PC-3 (cell line): ENCODE results near the gene ZNF514. TPM values are rescaled to one million over a fixed set of nuclear protein-coding genes. Genes with fewer than 3 reads are reported as not detected.
"Not testable (repeated sequence)": the region's sequence is repeated elsewhere in the genome, so short reads cannot be mapped to it uniquely, and the experiment has no call there.

Experiments
- ATAC-seq: fragments of 200-7000 bp; cut with Tn5 transposase; 2 replicates; pipeline ENCODE4 v1.9.1; 2020; ENCODE audit warnings: mild to moderate bottlenecking, moderate library complexity
- BruUV-seq: library from RNA; stranded (reverse); fragments of 400-500 nt; replicated peaks from 2 replicates; lab custom pipeline; 2021; lab: Mats Ljungman, UMichigan
- CTCF ChIA-PET: fragments of 300-600 bp; sonication (Branson Sonifier 250); formaldehyde crosslinking; loops from one replicate; lab custom pipeline; 2022; ENCODE audit warnings: antibody characterized with exemption; lab: Charles Lee
- POLR2A ChIA-PET: fragments of 300-600 bp; sonication (Branson Sonifier 250); formaldehyde crosslinking; loops from one replicate; lab custom pipeline; 2022; ENCODE audit warnings: antibody characterized with exemption; ENCODE audit not compliant: unreplicated experiment; lab: Charles Lee
- DNase-seq: peaks from one replicate; pipeline ENCODE4 v3.0.0-alpha.2; 2015
- H2AFZ ChIP-seq: fragments of 300-600 bp; sonication (generic); 2 replicates; pipeline ENCODE4 v1.6.0; 2016; ENCODE audit warnings: antibody characterized with exemption, low read length
- H3F3A ChIP-seq: fragments of 300-600 bp; sonication (generic); one replicate; pipeline ENCODE4 v1.6.0; 2017; ENCODE audit warnings: antibody characterized with exemption, low read length, control low read depth, mild to moderate bottlenecking; ENCODE audit not compliant: unreplicated experiment
- H3K27ac ChIP-seq: fragments of 300-600 bp; sonication (generic); 2 replicates; pipeline ENCODE4 v1.5.1; 2016; ENCODE audit warnings: mild to moderate bottlenecking, low read length
- H3K27me3 ChIP-seq: fragments of 300-600 bp; sonication (generic); 2 replicates; pipeline ENCODE4 v1.6.1; 2016; ENCODE audit warnings: low read length, mixed read lengths
- H3K36me3 ChIP-seq: fragments of 300-600 bp; sonication (generic); 2 replicates; pipeline ENCODE4 v1.6.1; 2016; ENCODE audit warnings: low read depth, mixed run types, low read length, mixed read lengths
- H3K4me1 ChIP-seq: fragments of 300-600 bp; sonication (generic); 2 replicates; pipeline ENCODE4 v1.5.1; 2016; ENCODE audit warnings: low read length; ENCODE audit not compliant: insufficient read depth
- H3K4me2 ChIP-seq: fragments of 300-600 bp; sonication (generic); 2 replicates; pipeline ENCODE4 v1.6.0; 2016; ENCODE audit warnings: low read length
- H3K4me3 ChIP-seq: fragments of 300-600 bp; sonication (generic); 2 replicates; pipeline ENCODE4 v1.5.1; 2016; ENCODE audit warnings: mild to moderate bottlenecking, low read length, mixed read lengths
- H3K79me2 ChIP-seq: fragments of 300-600 bp; sonication (generic); 2 replicates; pipeline ENCODE4 v1.6.1; 2017; ENCODE audit warnings: low read length, mixed read lengths
- H3K9ac ChIP-seq: fragments of 300-600 bp; sonication (generic); 2 replicates; pipeline ENCODE4 v1.6.0; 2016; ENCODE audit warnings: mild to moderate bottlenecking, low read length
- H3K9me2 ChIP-seq: fragments of 300-600 bp; sonication (generic); replicated peaks from 2 replicates; pipeline ENCODE4 v1.6.1; 2016; ENCODE audit warnings: mixed run types, low read length, mixed read lengths
- H3K9me3 ChIP-seq: fragments of 300-600 bp; sonication (generic); 2 replicates; pipeline ENCODE4 v1.6.1; 2016; ENCODE audit warnings: low read length, mixed read lengths
- H4K20me1 ChIP-seq: fragments of 300-600 bp; sonication (generic); 2 replicates; pipeline ENCODE4 v1.6.1; 2016; ENCODE audit warnings: low read length, mixed read lengths
- CTCF ChIP-seq: fragments of 300-600 bp; sonication (generic); conservative IDR thresholded peaks from 2 replicates; pipeline ENCODE4 v1.5.1; 2017; ENCODE audit warnings: antibody characterized with exemption, low read depth, mild to moderate bottlenecking, low read length
- EZH2 ChIP-seq: fragments of 300-600 bp; sonication (generic); IDR thresholded peaks from one replicate; pipeline ENCODE4 v1.6.1; 2017; ENCODE audit warnings: antibody characterized with exemption, mild to moderate bottlenecking, low read length; ENCODE audit not compliant: unreplicated experiment
- EZH2phosphoT487 ChIP-seq: fragments of 300-600 bp; sonication (generic); IDR thresholded peaks from 2 replicates; pipeline ENCODE4 v1.6.1; 2018; ENCODE audit warnings: mild to moderate bottlenecking, antibody characterized with exemption, low read length, borderline replicate concordance
- intact Hi-C: fragments of 100-400 bp; cut with micrococcal nuclease; formaldehyde crosslinking; loops from 2 replicates; pipeline ENCODE4 v1.9.0; 2023
- total RNA-seq: library from RNA; depleted of rRNA; stranded (reverse); fragments of >200 nt; gene quantifications from 2 replicates; pipeline ENCODE4 v1.2.3, GENCODE V29; 2014; rRNA removed

ZNF514 gene
- total RNA-seq, 1 experiment from 2014 or later = 6.6 TPM

GRCh38 chr2:95099910-95100309, 59.7 kb downstream of the ZNF514 start:
- Histone ChIP-seq H3K4me3 (no peak overlapping the region), H3K9me2 (no peaks in the 10 kb centered on the region), H3K27me3 (no peaks in the 10 kb centered on the region), H3K36me3 (peaks cover 52% of the 10 kb centered on the region), H3K4me1 (no peaks in the 10 kb centered on the region), H3F3A (no peaks in the 10 kb centered on the region), H3K9me3 (no peaks in the 10 kb centered on the region), H3K4me2 (no peak overlapping the region), H4K20me1 (no peaks in the 10 kb centered on the region; the same call in 1 of the 2 replicates), H3K9ac (no peak overlapping the region), H2AFZ (no peak overlapping the region), H3K27ac (no peak overlapping the region), H3K79me2 (peaks cover 8% of the 10 kb centered on the region)
- ChIA-PET POLR2A (no interaction called here), CTCF (no interaction called here)
- ATAC-seq (no peak), DNase-seq (no peak)
- TF ChIP-seq EZH2phosphoT487 = no peak
- TF ChIP-seq EZH2 = no peak
- no peak for TF ChIP-seq CTCF
- intact Hi-C loops = no loop called here
- BruUV-seq = no TSS peak

DNA sequence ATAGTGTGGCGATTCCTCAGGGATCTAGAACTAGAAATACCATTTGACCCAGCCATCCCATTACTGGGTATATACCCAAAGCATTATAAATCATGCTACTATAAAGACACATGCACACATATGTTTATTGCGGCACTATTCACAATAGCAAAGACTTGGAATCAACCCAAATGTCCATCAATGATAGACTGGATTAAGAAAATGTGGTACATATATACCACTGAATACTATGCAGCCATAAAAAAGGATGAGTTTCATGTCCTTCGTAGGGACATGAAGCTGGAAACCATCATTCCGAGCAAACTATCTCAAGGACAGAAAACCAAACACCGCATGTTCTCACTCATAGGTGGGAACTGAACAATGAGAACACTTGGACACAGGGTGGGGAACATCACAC, 61.4 kb downstream of the ZNF514 start:
- H3K4me1 ChIP-seq, H3K9me3 ChIP-seq, H3K4me3 ChIP-seq, H3K9ac ChIP-seq, H3K27ac ChIP-seq, ATAC-seq, intact Hi-C loops, BruUV-seq, H3F3A ChIP-seq, H3K4me2 ChIP-seq, H3K79me2 ChIP-seq, DNase-seq, H3K9me2 ChIP-seq, H4K20me1 ChIP-seq, POLR2A ChIA-PET, H2AFZ ChIP-seq, H3K27me3 ChIP-seq, CTCF ChIA-PET: not testable (repeated sequence)
- peaks cover 38% of the 10 kb centered on the region for H3K36me3 ChIP-seq

Other genes starting within 250 kb of the ZNF514 start
- 0.63 and 1.6 TPM in 2 replicates for gene MAL, start 134.1 kb downstream of the ZNF514 start, total RNA-seq
- gene MRPS5, start 38.0 kb downstream of the ZNF514 start, total RNA-seq = 107 and 136 TPM in 2 replicates
- gene ZNF2, start 6.0 kb upstream of the ZNF514 start, total RNA-seq = 1.4 and 3.1 TPM in 2 replicates
- not detected in 2 replicates for gene ZNF892, start 47.7 kb upstream of the ZNF514 start, total RNA-seq
- gene PROM2, start 114.6 kb upstream of the ZNF514 start, total RNA-seq = 64.2 and 77.8 TPM in 2 replicates
- 13.3 and 19.1 TPM in 2 replicates for gene KCNIP3, start 137.5 kb upstream of the ZNF514 start, total RNA-seq
- gene FAHD2A, start 242.9 kb upstream of the ZNF514 start, total RNA-seq = 10.8 and 20.5 TPM in 2 replicates